ENCODE measurements around the gene MOB3B. TPM values are rescaled to one million over a fixed set of nuclear protein-coding genes. Genes with fewer than 3 reads are reported as not detected.

Gene MOB3B
- polyA plus RNA-seq, 2 of the 4 experiments (the other 2 are of a cell fraction) = 6.0 to 6.4 TPM

DNA sequence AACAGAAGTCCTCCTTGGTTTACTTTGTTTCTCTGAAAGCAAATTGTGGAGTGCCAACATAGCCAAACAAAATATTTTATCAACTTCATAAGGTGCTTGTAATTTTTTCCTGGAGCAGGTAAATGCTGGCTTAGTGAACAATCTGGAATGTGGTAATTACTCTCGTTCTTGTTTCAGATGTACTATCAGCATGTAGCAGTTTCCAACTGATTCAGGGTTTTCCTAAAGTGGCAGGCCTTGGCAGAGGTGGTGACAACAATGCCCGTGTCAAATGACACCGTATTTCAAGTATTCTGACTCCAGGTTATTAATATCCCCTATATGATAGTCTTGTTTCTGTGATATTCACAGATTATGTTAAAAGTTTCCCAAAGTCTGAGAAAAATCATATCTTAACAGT, 42.4 kb upstream of the MOB3B start:
- peak overlapping the region; percentile 75; the same call in 1 of the 3 replicates for H3K4me3 ChIP-seq
- CTCF ChIA-PET = no interaction called here
- H3K9me3 ChIP-seq = no peaks in the 10 kb centered on the region
- TF ChIP-seq NPAS2 (CRISPR knock-in tag; IDR thresholded peaks at IDR 0.05; ENCODE audit: borderline replicate concordance) (no peak), CHD4 (IDR thresholded peaks at IDR 0.05; ENCODE audit: borderline replicate concordance) (no peak), EP300 (IDR thresholded peaks at IDR 0.05) (no peak), HOXA7 (CRISPR knock-in tag; IDR thresholded peaks at IDR 0.05) (no peak), KDM1A (IDR thresholded peaks at IDR 0.05; ENCODE audit: low read depth) (no peak), SMC3 (IDR thresholded peaks at IDR 0.05) (no peak), JUN (IDR thresholded peaks at IDR 0.05) (no peak), PHF8 (IDR thresholded peaks at IDR 0.05; ENCODE audit: borderline replicate concordance, low read depth) (no peak), RNF2 (IDR thresholded peaks at IDR 0.05; ENCODE audit: borderline replicate concordance, low read depth) (no peak), CBX8 (IDR thresholded peaks at IDR 0.05) (no peak), HOXB13 (CRISPR knock-in tag; IDR thresholded peaks at IDR 0.05; ENCODE audit: low read depth) (no peak), EHMT2 (IDR thresholded peaks at IDR 0.05; ENCODE audit: low read depth) (no peak), JUNB (IDR thresholded peaks at IDR 0.05) (no peak), EHF (CRISPR knock-in tag; IDR thresholded peaks at IDR 0.05) (no peak)
- TF ChIP-seq, protein P1, sequence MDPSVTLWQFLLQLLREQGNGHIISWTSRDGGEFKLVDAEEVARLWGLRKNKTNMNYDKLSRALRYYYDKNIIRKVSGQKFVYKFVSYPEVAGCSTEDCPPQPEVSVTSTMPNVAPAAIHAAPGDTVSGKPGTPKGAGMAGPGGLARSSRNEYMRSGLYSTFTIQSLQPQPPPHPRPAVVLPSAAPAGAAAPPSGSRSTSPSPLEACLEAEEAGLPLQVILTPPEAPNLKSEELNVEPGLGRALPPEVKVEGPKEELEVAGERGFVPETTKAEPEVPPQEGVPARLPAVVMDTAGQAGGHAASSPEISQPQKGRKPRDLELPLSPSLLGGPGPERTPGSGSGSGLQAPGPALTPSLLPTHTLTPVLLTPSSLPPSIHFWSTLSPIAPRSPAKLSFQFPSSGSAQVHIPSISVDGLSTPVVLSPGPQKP (IDR thresholded peaks at IDR 0.05; ENCODE audit: low read depth, low read length) = no peak
- DNase-seq (ENCODE audit: low read depth in 1 of 2, low spot score in 1 of 2) (no peak), ATAC-seq (no peak), FAIRE-seq (no peak)
- H3K4me2 ChIP-seq = peak overlapping the region; percentile 85
- H3K4me1 ChIP-seq = peaks cover 9% of the 10 kb centered on the region; the same call in 1 of the 3 replicates
- POLR2A ChIA-PET = no interaction called here
- 92% methylated on average over 3 of the region's 3 CpGs for WGBS (ENCODE audit: missing lambda C conversion rate)
- H3K27ac ChIP-seq = no peak overlapping the region

DNA sequence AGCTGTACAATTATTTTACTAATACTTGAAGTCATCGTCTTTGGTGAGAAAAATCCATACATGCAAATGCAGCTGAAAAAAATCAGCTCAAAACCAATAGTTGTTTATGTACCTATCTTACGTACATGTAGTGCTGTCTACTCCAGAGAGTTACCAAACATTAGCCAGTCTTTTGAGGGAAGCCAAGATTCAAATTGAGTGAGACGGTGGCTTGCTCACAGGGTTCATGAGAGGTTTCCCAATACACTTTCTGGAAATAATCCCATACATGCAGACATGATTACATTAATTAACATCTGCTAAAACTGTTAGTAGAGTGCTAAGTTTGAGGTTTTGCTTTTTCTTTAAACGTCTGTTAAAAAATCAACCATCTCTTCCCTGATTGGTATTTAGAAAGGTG, 41.4 kb upstream of the MOB3B start:
- WGBS (ENCODE audit: missing lambda C conversion rate) = 90% methylated on average over 4 of the region's 4 CpGs
- DNase-seq (ENCODE audit: low read depth in 1 of 2, low spot score in 1 of 2) = no peak
- H3K4me3 ChIP-seq = no peak overlapping the region
- no peaks in the 10 kb centered on the region for H3K9me3 ChIP-seq
- ChIA-PET POLR2A (no interaction called here), CTCF (interaction anchor here (0.6 to 1.6 kb wide), 3 partner anchors 23 to 49 kb away, joined by 3 to 5 read pairs (median 5); no protein-coding TSS in a partner anchor)
- H3K4me2 ChIP-seq = no peak overlapping the region
- no peak for TF ChIP-seq ZC3H11A (IDR thresholded peaks at IDR 0.05)
- TF ChIP-seq MAFK (IDR thresholded peaks at IDR 0.05; ENCODE audit: partially characterized antibody) = no peak
- TF ChIP-seq CHD4 (IDR thresholded peaks at IDR 0.05; ENCODE audit: borderline replicate concordance) = no peak
- TF ChIP-seq NPAS2 (CRISPR knock-in tag; IDR thresholded peaks at IDR 0.05; ENCODE audit: borderline replicate concordance) = no peak
- no peak for TF ChIP-seq EP300 (IDR thresholded peaks at IDR 0.05)
- TF ChIP-seq GATA3 (IDR thresholded peaks at IDR 0.05; ENCODE audit: borderline replicate concordance) = no peak
- TF ChIP-seq, protein P2, sequence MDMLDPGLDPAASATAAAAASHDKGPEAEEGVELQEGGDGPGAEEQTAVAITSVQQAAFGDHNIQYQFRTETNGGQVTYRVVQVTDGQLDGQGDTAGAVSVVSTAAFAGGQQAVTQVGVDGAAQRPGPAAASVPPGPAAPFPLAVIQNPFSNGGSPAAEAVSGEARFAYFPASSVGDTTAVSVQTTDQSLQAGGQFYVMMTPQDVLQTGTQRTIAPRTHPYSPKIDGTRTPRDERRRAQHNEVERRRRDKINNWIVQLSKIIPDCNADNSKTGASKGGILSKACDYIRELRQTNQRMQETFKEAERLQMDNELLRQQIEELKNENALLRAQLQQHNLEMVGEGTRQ (IDR thresholded peaks at IDR 0.05) = no peak
- TF ChIP-seq HOXB5 (CRISPR knock-in tag; IDR thresholded peaks at IDR 0.05) = no peak
- TF ChIP-seq POLR2A (IDR thresholded peaks at IDR 0.05; ENCODE audit: low read length) = no peak
- no peak for TF ChIP-seq MAZ (IDR thresholded peaks at IDR 0.05; ENCODE audit: borderline replicate concordance, low read depth, low read length)
- TF ChIP-seq HEYL (CRISPR knock-in tag; IDR thresholded peaks at IDR 0.05) = no peak
- no peak for TF ChIP-seq KDM1A (IDR thresholded peaks at IDR 0.05; ENCODE audit: low read depth)
- TF ChIP-seq EHMT2 (IDR thresholded peaks at IDR 0.05; ENCODE audit: low read depth) = no peak
- no peak for TF ChIP-seq JUNB (IDR thresholded peaks at IDR 0.05)
- H3K4me1 ChIP-seq = peaks cover 9% of the 10 kb centered on the region; the same call in 1 of the 3 replicates
- no peak for ATAC-seq
- H3K27ac ChIP-seq = no peak overlapping the region
- FAIRE-seq = no peak

DNA sequence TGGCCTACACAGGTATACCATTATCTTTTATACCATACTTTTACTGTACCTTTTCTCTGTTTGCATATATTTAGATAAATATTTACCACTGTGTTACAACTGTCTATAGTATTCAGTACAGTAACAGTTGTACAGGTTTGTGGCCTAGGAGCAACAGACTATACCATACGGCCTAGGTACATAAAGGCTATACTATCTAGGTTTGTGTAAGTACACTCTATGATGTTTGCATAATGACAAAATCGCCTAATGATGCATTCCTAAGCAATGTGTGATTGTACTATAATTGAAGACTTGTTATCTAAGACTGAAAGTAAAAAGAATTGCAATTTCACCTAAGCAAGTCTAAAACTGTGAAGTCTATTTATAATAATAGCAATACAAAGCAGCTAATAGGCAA, 39.8 kb upstream of the MOB3B start:
- H3K4me1 ChIP-seq = peaks cover 7% of the 10 kb centered on the region; the same call in 1 of the 3 replicates
- no peak for TF ChIP-seq RFX5 (IDR thresholded peaks at IDR 0.05)
- no peak for TF ChIP-seq GATA3 (IDR thresholded peaks at IDR 0.05; ENCODE audit: borderline replicate concordance)
- TF ChIP-seq TFCP2L1 (CRISPR knock-in tag; IDR thresholded peaks at IDR 0.05) = no peak
- TF ChIP-seq RARB (CRISPR knock-in tag; IDR thresholded peaks at IDR 0.05) = no peak
- no peaks in the 10 kb centered on the region for H3K9me3 ChIP-seq
- CTCF ChIA-PET = interaction anchor here (0.7 to 1.6 kb wide), 3 partner anchors 21 to 236 kb away, joined by 3 to 5 read pairs (median 3); no protein-coding TSS in a partner anchor
- no peak for FAIRE-seq
- POLR2A ChIA-PET = no interaction called here
- no peak overlapping the region for H3K27ac ChIP-seq
- no peak for DNase-seq (ENCODE audit: low read depth in 1 of 2, low spot score in 1 of 2)
- H3K4me3 ChIP-seq = no peak overlapping the region
- 15% methylated on average over 2 of the region's 2 CpGs for whole genome bisulfite sequencing (ENCODE audit: missing lambda C conversion rate)
- no peak overlapping the region for H3K4me2 ChIP-seq
- no peak for ATAC-seq
